ENCODE data around the gene RBFOX1.

DNA sequence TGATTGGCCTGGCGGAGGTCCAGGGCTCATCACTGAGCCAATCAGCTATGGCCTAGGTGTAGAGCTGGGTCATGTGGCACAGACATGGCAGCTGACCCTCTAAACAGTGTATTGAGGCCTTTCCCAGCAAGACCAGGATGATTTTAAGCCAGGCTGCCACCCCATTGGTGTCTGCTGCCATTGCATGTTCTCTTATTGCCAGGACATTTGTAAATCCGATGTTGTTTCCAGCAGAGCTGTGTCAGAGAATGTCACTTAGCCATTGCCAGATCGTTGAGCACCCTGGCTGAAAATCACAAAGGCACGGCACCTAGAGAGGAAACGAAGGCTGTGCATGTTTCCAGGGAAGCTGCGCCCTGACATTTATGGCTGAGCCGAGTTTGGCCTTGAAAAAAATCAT is 33.4 kb downstream of the RBFOX1 start:
- TF ChIP-seq, protein P1, sequence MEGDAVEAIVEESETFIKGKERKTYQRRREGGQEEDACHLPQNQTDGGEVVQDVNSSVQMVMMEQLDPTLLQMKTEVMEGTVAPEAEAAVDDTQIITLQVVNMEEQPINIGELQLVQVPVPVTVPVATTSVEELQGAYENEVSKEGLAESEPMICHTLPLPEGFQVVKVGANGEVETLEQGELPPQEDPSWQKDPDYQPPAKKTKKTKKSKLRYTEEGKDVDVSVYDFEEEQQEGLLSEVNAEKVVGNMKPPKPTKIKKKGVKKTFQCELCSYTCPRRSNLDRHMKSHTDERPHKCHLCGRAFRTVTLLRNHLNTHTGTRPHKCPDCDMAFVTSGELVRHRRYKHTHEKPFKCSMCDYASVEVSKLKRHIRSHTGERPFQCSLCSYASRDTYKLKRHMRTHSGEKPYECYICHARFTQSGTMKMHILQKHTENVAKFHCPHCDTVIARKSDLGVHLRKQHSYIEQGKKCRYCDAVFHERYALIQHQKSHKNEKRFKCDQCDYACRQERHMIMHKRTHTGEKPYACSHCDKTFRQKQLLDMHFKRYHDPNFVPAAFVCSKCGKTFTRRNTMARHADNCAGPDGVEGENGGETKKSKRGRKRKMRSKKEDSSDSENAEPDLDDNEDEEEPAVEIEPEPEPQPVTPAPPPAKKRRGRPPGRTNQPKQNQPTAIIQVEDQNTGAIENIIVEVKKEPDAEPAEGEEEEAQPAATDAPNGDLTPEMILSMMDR (IDR thresholded peaks at IDR 0.05): no peak
- no peak for TF ChIP-seq POLR2A (IDR thresholded peaks at IDR 0.05)
